Retina (tissue), 1 donor: ENCODE measurements around the gene NDUFAF7.
"Not testable (repeated sequence)": the region's sequence is repeated elsewhere in the genome, so short reads cannot be mapped to it uniquely, and the experiment has no call there.

Experiments used
- DNase-seq: peaks from one replicate; pipeline ENCODE4 v3.0.0-alpha.2; 2016

The NDUFAF7 gene

GRCh38 chr2:37283207-37283606, 51.7 kb downstream of the NDUFAF7 start:
- DNase-seq, result no peak

DNA sequence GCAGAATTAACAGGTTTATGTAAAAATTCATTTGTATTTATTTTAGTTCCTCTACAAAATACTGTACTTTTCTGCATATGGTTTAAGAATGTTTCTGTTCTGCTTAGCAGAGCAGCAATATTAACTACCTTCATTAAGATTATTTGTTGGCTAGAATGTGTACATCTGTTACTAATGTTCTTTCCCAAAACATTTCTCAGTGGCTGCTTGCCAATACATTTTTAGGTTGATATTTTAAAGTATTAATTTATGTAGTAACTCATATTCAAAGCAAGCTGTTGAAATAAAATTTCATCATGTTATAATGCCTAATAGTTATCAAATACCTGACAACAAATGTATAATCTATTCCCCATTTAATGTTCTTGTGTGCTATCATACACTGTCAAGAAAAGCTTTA, 52.9 kb downstream of the NDUFAF7 start:
- DNase-seq, result no peak

DNA sequence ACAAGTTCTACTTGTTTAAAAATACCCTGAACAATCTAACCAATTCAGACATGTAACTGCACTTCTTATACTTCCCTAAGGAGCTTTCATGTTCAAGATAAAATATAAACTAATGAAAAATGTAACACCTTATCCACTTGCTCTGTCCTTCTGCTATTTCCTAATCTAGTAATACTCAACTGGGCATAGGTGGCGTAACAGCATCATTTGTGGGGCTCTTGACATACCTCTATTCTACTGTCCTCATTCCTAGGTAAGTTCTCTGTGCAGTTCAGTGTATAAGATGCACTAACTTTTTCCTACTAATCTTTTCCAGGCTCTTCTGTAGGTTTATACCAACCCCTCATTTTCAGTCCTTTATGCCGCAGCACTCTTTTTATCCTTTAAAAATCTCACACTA, 56.5 kb downstream of the NDUFAF7 start:
- DNase-seq, result no peak

DNA sequence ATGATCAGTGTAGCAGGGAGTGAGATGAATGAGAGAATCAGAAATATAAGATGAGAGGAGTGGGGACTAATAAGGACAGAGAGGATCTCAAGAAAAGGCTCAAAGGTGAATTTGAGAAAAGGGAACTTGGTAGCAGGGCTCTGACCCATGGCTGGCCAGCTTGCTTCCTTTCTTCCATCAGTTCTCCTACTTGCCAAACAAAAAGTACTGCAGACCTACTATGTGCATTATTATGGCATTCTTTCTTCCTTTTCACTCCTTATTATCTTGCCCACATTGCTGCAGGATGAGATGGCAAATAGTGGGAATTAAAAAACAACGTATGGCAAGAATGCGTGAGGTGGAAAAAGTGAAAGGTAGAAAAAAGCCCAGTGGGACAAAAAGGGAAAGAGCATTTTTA, 60.2 kb downstream of the NDUFAF7 start:
- DNase-seq, result no peak

GRCh38 chr2:37294858-37295257, 63.4 kb downstream of the NDUFAF7 start:
- DNase-seq, result not testable (repeated sequence)

GRCh38 chr2:37295469-37296073, 64.1 kb downstream of the NDUFAF7 start:
- no peak for DNase-seq

- DNase-seq, result no peak
These were observed 66.2 kb downstream of the NDUFAF7 start for GRCh38 chr2:37297632-37298031.
